Measurements from ENCODE around the gene LMF1.
"Not testable (repeated sequence)": the region's sequence is repeated elsewhere in the genome, so short reads cannot be mapped to it uniquely, and the experiment has no call there.

LMF1 gene

DNA sequence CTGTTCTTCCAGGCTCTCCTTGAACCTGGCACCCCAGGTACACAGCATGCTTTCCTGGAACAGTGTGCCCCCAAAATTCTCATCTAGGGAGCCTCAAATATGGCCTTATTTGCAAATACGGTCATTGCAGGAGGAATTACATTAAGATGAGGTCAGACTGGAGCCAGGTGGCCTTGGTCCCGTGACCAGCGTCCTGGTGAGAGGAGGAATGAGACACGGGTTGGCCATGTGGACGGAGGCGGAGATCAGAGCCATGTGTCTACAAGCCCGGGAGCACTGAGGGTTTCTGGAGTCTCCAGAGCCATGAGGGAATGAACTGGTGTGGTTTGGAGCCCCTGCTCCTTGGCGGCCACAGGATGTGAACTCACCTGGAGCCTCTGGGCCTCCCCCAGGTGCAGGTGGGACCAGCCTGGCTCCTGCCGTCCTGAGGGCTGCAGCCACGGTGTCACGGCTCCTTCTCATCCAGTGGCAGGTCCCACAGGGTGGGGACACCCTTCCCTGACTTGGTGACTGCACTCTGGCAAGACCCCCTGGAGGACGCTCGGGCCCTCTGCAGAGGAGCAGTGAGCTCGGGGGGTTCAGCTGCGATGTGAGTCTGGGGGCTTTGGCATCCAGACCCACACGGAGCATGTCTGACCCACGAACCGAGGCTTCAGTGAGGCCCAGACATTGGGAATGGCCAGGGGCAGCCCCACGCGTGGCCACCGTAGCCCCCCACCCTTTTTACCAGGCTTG, 148.4 kb downstream of the LMF1 start:
- DNase-seq = no peak

DNA sequence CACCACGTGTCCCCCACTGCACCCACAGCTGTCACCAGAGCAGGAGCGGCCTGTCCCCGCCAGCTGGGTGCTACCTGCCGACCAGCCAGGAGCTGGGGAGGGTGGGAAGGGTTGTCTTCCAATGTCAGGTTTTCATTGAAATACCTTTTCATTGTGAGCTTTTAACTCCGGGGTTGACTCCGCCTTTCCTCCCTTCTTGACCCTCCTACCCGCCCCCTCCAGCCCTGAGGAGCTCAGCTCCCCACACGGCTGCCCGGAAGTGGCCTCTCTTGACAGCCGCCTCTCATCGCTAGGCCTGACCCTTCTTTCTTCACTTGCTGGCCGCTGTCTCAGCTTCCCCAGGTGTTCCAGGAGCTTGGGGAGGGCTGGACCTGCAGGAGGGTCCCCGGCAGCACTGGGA, 149.0 kb downstream of the LMF1 start:
- DNase-seq = no peak

DNA sequence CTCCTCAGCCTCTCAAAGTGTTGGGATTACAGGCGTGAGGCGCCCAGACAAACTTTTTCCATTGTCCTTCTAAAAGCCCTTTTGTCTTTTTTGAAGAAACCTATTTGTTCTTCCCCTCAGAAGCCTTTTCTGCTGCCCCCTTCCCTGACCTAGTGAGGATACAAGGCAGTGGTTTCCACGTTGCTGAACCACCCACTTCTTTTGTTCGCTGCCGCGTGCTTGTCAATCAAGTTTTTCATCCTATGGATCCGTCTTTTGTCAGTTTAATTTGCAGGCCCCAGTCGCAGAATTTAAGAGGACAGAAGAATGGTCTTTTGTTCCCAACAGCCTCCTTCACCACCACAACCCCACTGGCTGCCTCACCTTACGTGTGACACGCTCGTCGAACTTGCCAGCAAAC, 150.0 kb downstream of the LMF1 start:
- DNase-seq = no peak

DNA sequence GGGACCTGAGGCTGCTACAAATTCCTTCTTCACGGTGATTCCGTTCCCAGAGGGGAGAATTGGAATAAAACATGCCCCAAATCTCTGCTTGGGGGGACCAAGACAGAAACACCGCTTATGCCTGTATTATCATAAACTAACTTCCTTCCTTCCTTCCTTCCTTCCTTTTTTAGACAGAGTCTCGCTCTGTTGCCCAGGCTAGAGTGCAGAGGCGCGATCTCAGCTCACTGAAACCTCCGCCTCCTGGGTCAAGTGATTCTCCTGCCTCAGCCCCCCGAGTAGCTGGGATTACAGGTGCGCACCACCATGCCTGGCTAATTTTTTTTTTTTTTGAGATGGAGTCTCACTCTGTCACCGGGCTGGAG, 150.8 kb downstream of the LMF1 start:
- DNase-seq = not testable (repeated sequence)

DNA sequence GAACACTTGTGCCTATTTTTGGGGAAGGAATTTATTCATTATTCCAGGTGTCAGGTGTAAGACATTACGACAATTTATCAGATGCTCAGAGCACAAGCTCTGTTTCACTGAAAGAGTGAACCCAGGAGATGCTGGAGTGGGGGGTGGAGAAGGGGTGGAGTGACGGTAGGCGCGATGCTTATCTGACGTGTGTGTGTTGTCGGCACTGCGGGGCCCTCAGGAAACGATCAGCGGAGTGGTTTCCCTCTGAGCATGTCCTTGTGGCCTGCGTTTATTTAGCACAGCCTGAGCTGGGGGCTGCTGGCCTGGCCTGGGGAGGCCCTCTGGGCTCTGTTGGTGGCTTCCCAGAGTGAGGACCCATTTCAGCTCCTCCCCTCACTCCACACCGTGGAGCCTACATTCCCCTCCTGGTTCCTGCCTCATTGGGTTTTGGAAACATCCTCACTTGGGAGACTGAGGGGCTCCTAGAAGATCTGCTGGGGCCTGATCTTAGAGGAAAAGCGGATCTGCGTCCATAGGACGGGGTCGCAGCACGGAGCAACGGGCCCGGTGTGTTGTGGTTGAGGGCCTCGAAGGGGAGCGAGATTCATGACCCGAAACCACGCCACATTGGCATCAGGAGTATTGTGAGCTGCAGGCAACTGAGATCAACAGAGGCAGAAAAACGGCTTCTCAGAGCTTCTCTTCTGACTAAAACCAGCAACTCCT, 151.3 kb downstream of the LMF1 start:
- DNase-seq = peak in 1 of 2 experiments; percentile 9

DNA sequence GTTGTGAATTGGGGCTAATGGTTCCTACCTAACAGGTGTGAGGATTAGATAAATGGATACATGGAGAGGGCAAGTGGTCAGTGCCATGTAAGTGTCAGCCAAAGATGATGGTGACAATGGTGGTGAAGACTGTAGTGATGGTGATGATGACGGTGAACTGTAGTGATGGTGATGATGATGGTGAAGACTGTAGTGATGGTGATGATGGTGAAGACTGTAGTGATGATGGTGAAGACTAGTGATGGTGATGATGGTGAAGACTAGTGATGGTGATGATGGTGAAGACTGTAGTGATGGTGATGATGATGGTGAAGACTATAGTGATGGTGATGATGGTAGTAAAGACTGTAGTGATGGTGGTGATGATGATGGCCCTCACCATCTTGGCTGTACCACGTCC, 152.2 kb downstream of the LMF1 start:
- DNase-seq = no peak

DNA sequence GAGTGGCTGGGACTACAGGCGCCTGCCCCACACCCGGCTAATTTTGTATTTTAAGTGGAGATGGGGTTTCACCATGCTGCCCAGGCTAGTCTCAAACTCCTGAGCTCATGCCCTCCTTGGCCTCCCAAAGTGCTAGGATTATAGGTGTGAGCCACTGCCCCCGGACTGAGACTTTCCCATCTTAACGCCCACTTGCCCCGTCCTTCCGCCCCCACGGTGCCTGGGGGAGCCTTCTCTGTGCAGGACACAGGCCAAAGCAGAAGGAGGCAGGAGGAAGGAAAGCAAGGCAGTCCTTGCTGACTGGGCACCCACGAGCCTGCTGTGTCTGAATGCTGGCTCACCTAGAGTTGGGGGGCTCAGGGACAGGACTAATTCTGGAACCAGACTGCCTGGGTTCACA, 152.7 kb downstream of the LMF1 start:
- DNase-seq = no peak

DNA sequence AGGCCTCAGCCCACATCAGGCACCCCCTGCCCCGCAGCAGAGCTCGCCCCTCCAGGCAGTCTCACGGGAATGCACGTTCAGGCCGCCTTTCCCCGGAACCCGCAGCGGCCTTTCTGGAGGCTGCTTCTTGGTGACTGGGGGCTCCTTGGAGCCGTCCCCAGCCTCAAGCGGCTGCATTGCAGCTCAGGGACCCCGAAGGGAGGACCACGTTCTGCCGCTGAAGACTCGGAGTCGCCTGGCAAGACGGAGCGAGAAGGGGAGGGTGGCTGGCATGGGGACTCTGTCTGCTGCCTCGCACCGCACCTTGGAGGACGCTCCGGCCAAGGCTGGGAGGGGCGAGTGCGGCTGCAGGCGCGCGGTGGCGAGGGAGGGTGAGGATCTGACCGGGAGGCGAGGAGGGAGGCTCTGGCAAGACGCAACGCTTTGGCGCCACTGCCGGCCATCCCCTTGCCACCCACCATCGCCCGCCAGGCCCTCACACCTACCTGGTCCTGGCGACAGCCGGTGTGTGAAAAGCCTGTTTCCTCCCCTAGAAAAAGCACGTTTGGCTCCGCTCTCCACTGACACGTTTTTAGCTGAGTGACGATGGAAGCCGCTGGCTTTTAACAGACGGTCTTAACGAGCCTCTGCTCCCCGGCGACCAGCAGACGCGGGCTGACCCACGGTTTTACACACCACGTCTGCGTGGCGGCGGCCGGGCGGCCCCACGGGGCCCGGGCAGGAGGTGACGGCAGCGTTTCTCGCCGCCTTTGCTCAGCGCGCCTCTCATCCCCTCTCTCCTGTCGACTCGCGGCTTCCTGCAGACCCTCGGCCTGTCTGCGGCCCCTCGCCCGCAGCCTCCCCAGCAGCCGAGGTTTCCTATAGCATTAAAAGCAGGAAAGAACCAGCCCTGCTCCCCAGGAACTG, 153.5 kb downstream of the LMF1 start:
- DNase-seq = no peak

DNA sequence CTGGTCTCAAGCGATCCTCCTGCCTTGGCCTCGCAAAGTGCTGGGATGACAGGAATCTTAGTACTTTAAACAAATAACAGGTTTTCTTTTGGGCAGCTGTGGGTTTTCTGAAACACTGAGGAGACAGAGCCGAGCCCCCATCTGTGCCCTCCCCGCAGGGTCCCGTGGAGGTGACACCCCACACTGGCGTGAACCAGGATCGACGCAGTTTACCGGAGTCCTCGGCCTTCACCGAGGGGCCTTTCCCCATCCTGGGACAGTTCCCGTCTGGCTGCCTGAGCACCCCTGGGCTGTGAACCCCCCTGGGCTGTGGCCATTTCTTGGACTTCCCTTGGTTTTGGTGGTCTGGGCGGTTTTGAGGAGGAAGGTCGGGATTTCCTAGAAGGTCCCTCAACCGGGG, 154.9 kb downstream of the LMF1 start:
- DNase-seq = no peak

DNA sequence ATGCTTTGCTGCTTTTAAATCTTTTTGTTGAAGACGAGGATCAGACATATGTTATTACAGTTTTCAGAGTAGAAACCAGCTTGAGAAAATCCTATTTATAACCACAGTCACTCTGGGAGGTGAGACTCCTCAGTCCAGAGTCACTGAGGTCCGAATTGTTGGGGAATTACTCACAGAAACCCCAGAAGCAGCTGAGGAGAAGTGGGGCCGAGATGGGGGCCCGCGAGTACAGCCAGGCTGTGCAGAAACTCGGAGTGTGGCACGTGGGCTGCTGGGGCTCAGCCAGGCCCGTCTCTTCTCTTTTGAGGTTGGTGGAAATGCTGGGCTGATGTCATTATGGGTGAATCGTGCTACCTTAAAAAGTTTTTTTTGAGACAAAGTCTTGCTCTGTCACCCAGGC, 155.8 kb downstream of the LMF1 start:
- no peak for DNase-seq

DNA sequence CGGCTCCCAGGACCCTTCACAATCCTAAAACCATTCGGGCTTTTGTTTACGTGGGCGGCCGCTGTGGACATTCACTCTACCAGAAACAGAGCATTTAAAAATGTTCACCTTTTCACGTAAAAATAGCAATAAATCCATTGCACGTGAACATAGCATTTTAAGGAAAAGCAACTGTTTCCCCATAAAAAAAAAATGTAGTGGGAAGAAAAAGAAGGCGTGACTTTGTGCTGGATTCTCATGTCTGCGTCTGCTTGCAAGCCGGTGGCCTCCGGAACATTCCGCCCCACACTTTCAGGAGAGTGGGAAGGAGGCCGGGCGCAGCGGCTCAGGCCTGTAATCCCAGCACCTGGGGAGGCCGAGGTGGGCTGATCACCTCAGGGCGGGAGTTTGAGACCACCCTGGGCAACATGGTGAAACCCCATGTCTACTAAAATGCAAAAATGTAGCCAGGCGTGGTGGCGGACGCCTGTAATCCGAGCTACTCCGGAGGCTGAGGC, 156.8 kb downstream of the LMF1 start:
- DNase-seq = no peak

DNA sequence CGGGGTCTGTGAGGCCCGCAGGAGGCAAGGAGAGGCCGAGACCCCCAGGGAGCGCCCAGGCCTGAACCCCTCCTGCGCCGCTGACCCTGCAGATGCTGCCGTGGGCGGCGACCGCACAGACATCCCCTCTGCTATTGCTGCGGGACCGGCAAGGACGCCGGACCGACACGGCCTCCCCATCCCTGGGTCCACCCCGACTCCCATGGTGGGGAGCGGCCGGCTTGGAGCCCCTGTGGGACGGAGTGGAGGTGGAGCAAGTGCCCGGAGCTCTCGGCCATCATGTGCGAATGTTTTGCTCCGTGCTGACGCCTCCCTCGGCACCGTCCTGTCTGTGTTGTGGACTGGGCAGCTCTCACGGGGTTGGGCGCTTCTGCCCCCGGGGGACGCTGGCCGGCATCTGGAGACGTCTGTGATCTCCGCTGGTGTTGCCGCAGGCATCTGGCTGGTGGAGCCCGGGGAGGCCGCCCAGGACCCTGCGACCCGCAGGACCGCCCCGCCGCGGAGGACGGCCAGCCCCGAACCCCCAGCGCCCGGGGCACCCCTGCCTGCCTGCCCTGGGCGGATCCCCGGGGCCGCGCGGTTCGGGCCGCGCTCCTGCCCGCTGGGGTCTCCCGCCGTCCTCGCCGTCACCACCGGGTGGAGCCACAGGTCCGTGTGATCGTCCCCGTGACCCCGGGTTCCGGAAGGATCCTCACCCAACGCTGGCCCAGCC, 157.4 kb downstream of the LMF1 start:
- peak; percentile 21 to 63 for DNase-seq

DNA sequence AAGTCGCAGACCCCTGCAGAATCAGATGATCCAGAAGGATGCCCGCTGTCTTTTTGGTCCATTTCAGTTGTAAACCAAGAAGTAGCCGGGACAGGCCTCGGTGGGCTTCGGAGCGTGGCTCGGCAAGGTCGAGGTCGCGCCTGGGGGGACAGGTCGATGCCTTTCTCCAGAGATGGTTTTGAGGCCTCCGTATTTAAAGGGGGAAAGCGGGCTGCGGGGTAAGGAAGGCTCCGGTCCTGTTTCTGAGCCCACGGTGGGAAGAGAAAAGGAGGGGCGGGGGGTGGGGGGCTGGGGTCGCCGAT, 162.7 kb downstream of the LMF1 start:
- no peak for DNase-seq

DNA sequence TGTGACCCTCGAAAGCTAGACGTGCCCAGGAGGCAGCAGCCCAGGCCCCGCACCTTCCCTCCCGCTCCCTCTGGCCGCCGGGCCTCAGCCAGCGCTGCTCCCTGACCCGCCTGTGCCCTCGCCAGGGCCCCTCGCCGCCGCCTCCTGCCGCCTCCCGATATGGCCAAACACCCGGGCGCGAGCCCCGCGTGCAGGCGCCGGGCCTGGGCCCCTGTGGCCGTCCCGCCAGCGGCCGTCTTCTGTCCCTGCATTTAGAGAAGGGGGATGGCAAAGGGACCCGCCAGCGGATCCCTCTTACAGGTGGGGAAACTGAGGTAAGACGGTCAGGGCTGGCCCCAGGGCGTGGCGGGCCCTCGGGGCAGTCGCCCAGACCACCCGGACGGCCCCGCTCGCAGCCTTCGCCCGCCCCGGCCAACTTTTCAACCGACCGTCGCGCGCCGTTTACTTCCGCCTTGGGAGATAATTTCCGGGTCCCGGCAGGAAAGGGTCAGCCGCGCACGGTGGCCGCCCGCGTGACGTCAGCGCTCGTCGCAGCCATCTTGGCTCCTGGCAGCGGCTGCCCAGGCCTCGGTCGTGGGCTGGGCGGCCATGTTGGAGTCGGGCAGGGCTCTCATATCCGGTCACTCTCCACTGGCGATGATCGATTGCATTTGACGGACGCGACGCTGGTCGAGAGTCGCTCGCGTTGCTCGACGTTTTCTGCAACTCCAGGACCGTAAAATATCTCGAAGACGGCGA, 163.3 kb downstream of the LMF1 start:
- peak; percentile 78 to 84 for DNase-seq

DNA sequence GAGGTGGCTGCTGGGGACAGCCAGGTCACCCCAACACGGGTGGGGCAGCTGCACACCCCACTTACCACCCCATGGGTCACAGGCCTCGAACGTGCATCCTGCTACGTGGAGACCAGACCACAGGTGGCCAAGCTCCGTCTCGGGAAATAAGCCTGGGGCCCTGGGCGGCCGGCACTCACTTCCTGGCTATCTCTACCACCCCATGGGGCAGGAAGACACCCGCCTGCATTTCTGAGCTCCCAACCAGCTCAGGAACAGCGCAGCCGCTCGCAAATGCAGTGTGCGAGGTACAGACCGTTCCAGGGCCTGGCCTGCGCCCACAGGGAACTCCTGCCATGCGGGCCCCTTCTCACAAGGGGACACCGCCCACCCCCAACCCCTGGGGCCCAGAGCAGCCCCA, 165.3 kb downstream of the LMF1 start:
- DNase-seq = no peak

DNA sequence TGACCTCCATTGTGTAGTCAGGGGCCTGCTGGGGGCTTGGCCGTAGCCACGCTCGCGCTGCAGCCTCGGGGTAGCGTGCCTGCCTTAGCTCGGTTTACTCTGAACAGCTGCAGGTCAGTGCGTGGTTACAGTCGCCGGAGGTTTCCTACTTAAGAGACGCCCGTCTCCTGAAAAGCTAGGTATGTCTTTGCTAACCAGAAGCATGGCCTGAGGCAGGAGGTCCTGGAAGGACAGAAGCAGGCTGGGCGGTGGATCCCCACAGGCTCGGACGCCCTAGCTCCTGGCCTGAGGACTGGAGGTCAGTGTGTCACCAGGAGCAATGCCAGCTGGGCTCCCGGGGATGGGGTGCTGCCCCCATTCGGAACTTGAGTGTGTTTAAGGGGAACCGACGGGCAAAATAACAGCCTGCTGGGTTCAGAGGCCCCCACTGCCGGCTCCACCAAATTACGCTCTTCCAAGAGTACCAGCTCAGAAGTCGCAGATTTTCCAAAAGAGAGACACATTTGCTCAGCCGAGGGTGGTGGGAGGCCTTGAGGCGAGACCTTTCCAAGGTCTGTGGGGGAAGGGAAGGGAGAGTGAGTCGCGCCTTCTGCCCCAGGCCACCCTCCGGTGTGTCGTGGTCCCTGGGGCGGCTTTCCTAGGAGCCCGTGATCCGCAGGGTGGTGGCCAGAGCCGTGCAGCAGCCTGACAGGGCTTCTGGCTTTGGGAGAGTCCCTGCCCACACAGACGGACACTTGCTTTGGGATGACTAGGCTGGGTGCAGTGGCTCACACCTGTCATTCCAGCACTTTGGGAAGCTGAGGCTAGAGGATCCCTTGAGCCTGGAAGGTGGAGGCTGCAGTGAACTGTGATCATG, 166.4 kb downstream of the LMF1 start:
- DNase-seq = no peak

DNA sequence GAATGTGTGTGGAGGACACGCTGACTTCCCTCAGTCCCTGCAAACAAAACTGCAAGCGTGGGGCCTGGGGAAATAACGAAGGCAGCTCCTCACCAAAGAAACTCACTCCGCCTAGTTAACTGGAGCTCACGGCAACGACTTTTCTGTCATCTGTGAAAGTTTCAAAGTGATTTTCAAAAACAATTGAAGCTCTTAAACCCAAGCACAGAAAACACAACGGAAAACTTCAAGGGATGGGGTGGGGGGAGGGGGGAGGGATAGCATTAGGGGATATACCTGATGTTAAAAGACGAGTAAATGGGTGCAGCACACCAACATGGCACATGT, 167.1 kb downstream of the LMF1 start:
- no peak for DNase-seq

Measured in stimulated activated CD4-positive, alpha-beta T cell treated with anti-CD3 and anti-CD28 coated beads, Interleukin-4, amount 100 ng/mL, for 4 hours (primary cell).